HCT116 (cell line): ENCODE results near the gene PLEKHH2. TPM values are rescaled to one million over a fixed set of nuclear protein-coding genes. Genes with fewer than 3 reads are reported as not detected.

ENCODE experiments used
- ATAC-seq: fragments of 200-7000 bp; cut with Tn5 transposase; 2 replicates; pipeline ENCODE4 v1.9.1; 2020; ENCODE audit warnings: mild to moderate bottlenecking, moderate library complexity
- BruUV-seq: library from RNA; stranded (reverse); fragments of 400-500 nt; replicated peaks from 2 replicates; lab custom pipeline; 2021; lab: Mats Ljungman, UMichigan
- CTCF ChIA-PET: fragments of 300-600 bp; sonication (Branson Sonifier 250); formaldehyde crosslinking; loops from one replicate; lab custom pipeline; 2021; ENCODE audit warnings: antibody characterized with exemption; lab: Charles Lee
- POLR2A ChIA-PET: fragments of 300-600, 350-600 bp; sonication (Branson Sonifier 250); formaldehyde crosslinking; loops from one replicate; lab custom pipeline; 2021; ENCODE audit warnings: antibody characterized with exemption; lab: Charles Lee
- RAD21 ChIA-PET, 2 experiments: fragments of 300-600 bp; sonication (Branson Sonifier 250); formaldehyde crosslinking; loops; one replicate each; lab custom pipeline; 2023; ENCODE audit warnings: low total read pairs in 2 of 2; ENCODE audit not compliant: uncharacterized antibody in 2 of 2, unreplicated experiment in 2 of 2, low non-redundant PET in 1 of 2; lab: Charles Lee
- DNase-seq: peaks from one replicate; pipeline ENCODE4 v3.0.0-alpha.2; 2010; ENCODE audit warnings: low read depth, low spot score
- H2AFZ ChIP-seq: fragments of 200-600 bp; shearing (Covaris generic), sonication (generic); 2 replicates; pipeline ENCODE4 v1.6.1; 2017; ENCODE audit warnings: low read depth, mixed run types, mixed read lengths, antibody characterized with exemption, low read length; ENCODE audit not compliant: poor library complexity, severe bottlenecking
- H3K27ac ChIP-seq: 2 replicates; pipeline ENCODE4 v1.5.1; 2012; ENCODE audit warnings: low read depth, low read length
- H3K27me3 ChIP-seq: fragments of 200-600 bp; sonication (generic); 2 replicates; pipeline ENCODE4 v1.6.1; 2016; ENCODE audit warnings: mixed run types, low read length, mixed read lengths; ENCODE audit not compliant: insufficient read depth
- H3K36me3 ChIP-seq, 2 experiments: fragments of 200-500 bp in 1 of 2; fragments of 200-600 bp in 1 of 2; sonication (Bioruptor generic) in 1 of 2; sonication (generic) in 1 of 2; 2 replicates each; pipeline versions ENCODE4 v1.5.1 to v1.6.1; 2014 to 2016; ENCODE audit warnings: low read length in 2 of 2, inconsistent platforms in 1 of 2, mixed read lengths in 1 of 2, mixed run types in 1 of 2; ENCODE audit not compliant: insufficient read depth in 2 of 2, control insufficient read depth in 1 of 2
- H3K4me1 ChIP-seq, 2 experiments: fragments of 200-600 bp in 1 of 2; sonication (generic) in 1 of 2; 2 replicates each; pipeline versions ENCODE4 v1.5.1 to v1.6.1; 2012 to 2017; ENCODE audit warnings: low read length in 2 of 2, inconsistent platforms in 1 of 2, mild to moderate bottlenecking in 1 of 2, mixed read lengths in 1 of 2, mixed run types in 1 of 2, moderate library complexity in 1 of 2; ENCODE audit not compliant: insufficient read depth in 2 of 2, control insufficient read depth in 1 of 2
- H3K4me2 ChIP-seq: fragments of 200-600 bp; sonication (generic); 2 replicates; pipeline ENCODE4 v1.6.1; 2017; ENCODE audit warnings: mixed run types, low read length, mixed read lengths
- H3K4me3 ChIP-seq, 2 experiments: fragments of 200-600 bp in 1 of 2; sonication (generic) in 1 of 2; replicated peaks in 1 of 2; 2 replicates each; pipeline ENCODE4 v1.5.1; 2011 to 2016; ENCODE audit warnings: low read length in 2 of 2, control low read depth in 1 of 2, low read depth in 1 of 2, mild to moderate bottlenecking in 1 of 2, mixed read lengths in 1 of 2, mixed run types in 1 of 2
- H3K79me2 ChIP-seq: fragments of 200-600 bp; sonication (generic); 2 replicates; pipeline ENCODE4 v1.6.1; 2017; ENCODE audit warnings: mild to moderate bottlenecking, mixed run types, low read length, moderate library complexity, mixed read lengths; ENCODE audit not compliant: insufficient read depth
- H3K9ac ChIP-seq: fragments of 200-600 bp; sonication (generic); 2 replicates; pipeline ENCODE4 v1.6.1; 2016; ENCODE audit warnings: low read length, mixed read lengths
- H3K9me2 ChIP-seq: fragments of 200-600 bp; sonication (generic), shearing (Covaris generic); 2 replicates; pipeline ENCODE4 v1.6.1; 2017; ENCODE audit warnings: mixed run types, mild to moderate bottlenecking, moderate library complexity; ENCODE audit not compliant: insufficient read depth
- H3K9me3 ChIP-seq, 2 experiments: fragments of 200-500 bp in 1 of 2; fragments of 200-600 bp in 1 of 2; sonication (Bioruptor generic) in 1 of 2; sonication (generic) in 1 of 2; 2 replicates each; pipeline ENCODE4 v1.6.1; 2014 to 2017; ENCODE audit warnings: low read length in 2 of 2, mixed read lengths in 2 of 2, inconsistent platforms in 1 of 2, low read depth in 1 of 2, mild to moderate bottlenecking in 1 of 2, mixed run types in 1 of 2, moderate library complexity in 1 of 2; ENCODE audit not compliant: control insufficient read depth in 1 of 2, insufficient read depth in 1 of 2
- H4K20me1 ChIP-seq: fragments of 200-600 bp; sonication (generic), shearing (Covaris generic); 2 replicates; pipeline ENCODE4 v1.6.1; 2017; ENCODE audit warnings: mixed run types, mild to moderate bottlenecking, moderate library complexity; ENCODE audit not compliant: insufficient read depth
- CEBPB ChIP-seq: IDR thresholded peaks from 2 replicates; pipeline ENCODE4 v1.6.1; 2012; ENCODE audit warnings: low read depth
- EGR1 ChIP-seq: IDR thresholded peaks from 2 replicates; pipeline ENCODE4 v1.6.1; 2012; ENCODE audit warnings: low read depth
- ELF1 ChIP-seq: IDR thresholded peaks from 2 replicates; pipeline ENCODE4 v1.6.1; 2012; ENCODE audit warnings: low read depth, borderline replicate concordance
- EZH2 ChIP-seq: fragments of 200-600 bp; sonication (generic); IDR thresholded peaks from 2 replicates; pipeline ENCODE4 v1.6.1; 2017; ENCODE audit warnings: antibody characterized with exemption, mixed run types
- EZH2phosphoT487 ChIP-seq: fragments of 200-600 bp; IDR thresholded peaks from 2 replicates; pipeline ENCODE4 v1.6.1; 2018; ENCODE audit warnings: antibody characterized with exemption, borderline replicate concordance
- RAD21 ChIP-seq: IDR thresholded peaks from 2 replicates; pipeline ENCODE4 v1.6.1; 2012; ENCODE audit warnings: low read depth, mild to moderate bottlenecking
- SP1 ChIP-seq: IDR thresholded peaks from 2 replicates; pipeline ENCODE4 v1.6.1; 2012; ENCODE audit warnings: low read depth
- intact Hi-C: fragments of 100-400 bp; cut with micrococcal nuclease; formaldehyde crosslinking; loops from 2 replicates; pipeline ENCODE4 v1.10.0; 2022
- total RNA-seq: library from RNA; stranded (reverse); gene quantifications from one replicate; pipeline ENCODE4 v1.2.1, GENCODE V29; 2021; ENCODE audit not compliant: unreplicated experiment
- TF ChIP-seq, protein P1 (sequence below), 3 experiments: fragments of 200-600 bp in 1 of 3; sonication (generic) in 1 of 3; IDR thresholded peaks in 2 of 3; conservative IDR thresholded peaks in 1 of 3; 2 replicates each; pipeline ENCODE4 v1.5.1; 2012 to 2017; ENCODE audit warnings: low read depth in 2 of 3, low read length in 2 of 3, antibody characterized with exemption in 1 of 3, borderline replicate concordance in 1 of 3, control low read depth in 1 of 3, mild to moderate bottlenecking in 1 of 3, mixed read lengths in 1 of 3, mixed run types in 1 of 3, moderate library complexity in 1 of 3; ENCODE audit not compliant: insufficient read depth in 1 of 3
- TF ChIP-seq, protein P2 (sequence below): IDR thresholded peaks from 2 replicates; pipeline ENCODE4 v1.6.1; 2012
- TF ChIP-seq, protein P3 (sequence below): IDR thresholded peaks from 2 replicates; pipeline ENCODE4 v1.6.1; 2012

PLEKHH2 gene
- total RNA-seq, 1 experiment from 2014 or later: 7.8 TPM

DNA sequence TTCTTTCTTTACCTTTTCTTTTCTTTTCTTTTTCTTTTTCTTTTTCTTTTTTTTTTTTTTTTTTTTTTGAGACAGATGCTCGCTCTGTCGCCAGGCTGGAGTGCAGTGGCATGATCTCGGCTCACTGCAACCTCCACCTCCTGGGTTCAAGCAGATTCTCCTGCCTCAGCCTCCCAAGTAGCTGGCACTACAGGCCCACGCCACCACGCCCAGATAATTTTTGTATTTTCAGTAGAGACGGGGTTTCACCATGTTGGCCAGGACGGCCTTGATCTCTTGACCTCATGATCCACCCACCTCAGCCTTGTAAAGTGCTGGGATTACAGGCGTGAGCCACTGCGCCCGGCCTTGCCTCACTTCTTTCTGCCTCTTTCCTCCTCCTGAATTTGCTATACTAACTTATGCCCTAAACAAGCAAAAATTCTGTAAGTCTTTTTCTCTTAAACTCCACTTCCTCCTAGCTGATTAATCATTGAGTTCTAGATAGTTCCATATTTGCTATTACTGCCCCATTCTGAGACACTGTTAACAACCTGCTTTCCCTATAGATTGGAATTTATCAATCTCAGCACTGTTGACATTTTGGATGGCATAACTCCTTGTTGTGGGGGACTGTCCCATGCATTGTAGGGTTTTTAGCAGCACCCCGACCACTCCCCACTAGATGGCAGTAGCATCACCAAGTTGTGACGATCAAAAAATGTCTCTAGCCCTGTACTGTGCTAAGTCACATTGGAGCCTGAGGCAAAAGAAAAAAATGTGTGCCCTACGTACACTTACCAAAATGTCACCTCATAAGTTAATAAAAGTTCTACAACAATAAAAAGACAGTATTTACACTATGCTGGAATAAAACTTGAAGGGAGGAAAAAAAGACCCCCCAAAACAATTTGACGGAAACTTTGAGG, 24.8 kb upstream of the PLEKHH2 start:
- no peak overlapping the region for H3K27ac ChIP-seq
- no peak overlapping the region for H3K4me2 ChIP-seq
- no peaks in the 10 kb centered on the region for H3K36me3 ChIP-seq
- H3K4me3 ChIP-seq: no peak overlapping the region
- H3K9ac ChIP-seq: no peak overlapping the region
- peak; percentile 94 for ATAC-seq
- H3K9me3 ChIP-seq: no peaks in the 10 kb centered on the region
- intact Hi-C loops: loop anchor here (5.0 to 10.0 kb wide), 2 partner anchors 263 to 1345 kb away; no protein-coding TSS in a partner anchor
- H3K79me2 ChIP-seq: no peaks in the 10 kb centered on the region
- peak overlapping the region; percentile 37 for H2AFZ ChIP-seq
- RAD21 ChIA-PET: no interaction called here
- peak; percentile 74 for DNase-seq
- no peaks in the 10 kb centered on the region for H4K20me1 ChIP-seq
- no peaks in the 10 kb centered on the region for H3K27me3 ChIP-seq
- CTCF ChIA-PET: interaction anchor here (0.9 to 1.8 kb wide), 3 partner anchors 13 to 24 kb away, joined by 3 to 5 read pairs (median 3); partner anchors contain the start of gene THADA
- H3K9me2 ChIP-seq: no peaks in the 10 kb centered on the region
- POLR2A ChIA-PET: no interaction called here
- H3K4me1 ChIP-seq: no peaks in the 10 kb centered on the region
- no TSS peak for BruUV-seq
- TF ChIP-seq EZH2phosphoT487 (no peak), RAD21 (peak; percentile 81)
- TF ChIP-seq, protein P1, sequence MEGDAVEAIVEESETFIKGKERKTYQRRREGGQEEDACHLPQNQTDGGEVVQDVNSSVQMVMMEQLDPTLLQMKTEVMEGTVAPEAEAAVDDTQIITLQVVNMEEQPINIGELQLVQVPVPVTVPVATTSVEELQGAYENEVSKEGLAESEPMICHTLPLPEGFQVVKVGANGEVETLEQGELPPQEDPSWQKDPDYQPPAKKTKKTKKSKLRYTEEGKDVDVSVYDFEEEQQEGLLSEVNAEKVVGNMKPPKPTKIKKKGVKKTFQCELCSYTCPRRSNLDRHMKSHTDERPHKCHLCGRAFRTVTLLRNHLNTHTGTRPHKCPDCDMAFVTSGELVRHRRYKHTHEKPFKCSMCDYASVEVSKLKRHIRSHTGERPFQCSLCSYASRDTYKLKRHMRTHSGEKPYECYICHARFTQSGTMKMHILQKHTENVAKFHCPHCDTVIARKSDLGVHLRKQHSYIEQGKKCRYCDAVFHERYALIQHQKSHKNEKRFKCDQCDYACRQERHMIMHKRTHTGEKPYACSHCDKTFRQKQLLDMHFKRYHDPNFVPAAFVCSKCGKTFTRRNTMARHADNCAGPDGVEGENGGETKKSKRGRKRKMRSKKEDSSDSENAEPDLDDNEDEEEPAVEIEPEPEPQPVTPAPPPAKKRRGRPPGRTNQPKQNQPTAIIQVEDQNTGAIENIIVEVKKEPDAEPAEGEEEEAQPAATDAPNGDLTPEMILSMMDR (IDR thresholded peaks at IDR 0.05 in 2 of 3, conservative IDR thresholded peaks at IDR 0.05 in 1 of 3; ENCODE audit: borderline replicate concordance in 1 of 3, insufficient read depth in 1 of 3, low read depth in 2 of 3, low read length in 2 of 3): peak; percentile 54 to 92 (median 92); a peak in 5 of 6 replicates

DNA sequence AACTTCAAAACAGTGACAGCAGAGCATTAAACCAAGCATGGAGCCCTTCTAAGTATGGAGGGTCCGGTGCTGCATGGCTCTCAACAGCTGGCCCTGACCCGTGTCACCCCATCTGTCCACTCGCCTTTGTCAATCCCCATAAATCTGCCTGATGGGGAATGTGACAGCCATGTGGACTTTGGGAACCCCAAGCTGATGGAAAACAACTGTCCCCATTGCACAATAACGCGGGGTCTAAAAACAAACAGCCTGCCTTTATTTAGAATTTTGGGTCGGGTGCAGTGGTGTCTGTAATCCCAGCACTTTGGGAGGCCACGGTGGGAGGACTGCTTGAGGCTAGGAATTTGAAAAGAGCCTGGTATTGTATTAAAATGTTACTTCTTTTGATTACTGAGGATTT, 24.1 kb upstream of the PLEKHH2 start:
- ChIA-PET RAD21 (no interaction called here), CTCF (interaction anchor here (1.8 kb wide), 1 partner anchor 17 kb away, joined by 5 read pairs; the partner anchor contains the start of gene THADA), POLR2A (no interaction called here)
- Histone ChIP-seq H3K9me3 (no peaks in the 10 kb centered on the region), H3K9me2 (no peaks in the 10 kb centered on the region), H3K27ac (no peak overlapping the region), H3K36me3 (no peaks in the 10 kb centered on the region), H4K20me1 (no peaks in the 10 kb centered on the region), H3K79me2 (no peaks in the 10 kb centered on the region), H3K9ac (no peak overlapping the region), H3K27me3 (no peaks in the 10 kb centered on the region), H3K4me3 (no peak overlapping the region), H3K4me2 (no peak overlapping the region), H3K4me1 (no peaks in the 10 kb centered on the region), H2AFZ (peak overlapping the region; percentile 37)
- no TSS peak for BruUV-seq
- intact Hi-C loops: loop anchor here (5.0 to 10.0 kb wide), 2 partner anchors 262 to 1344 kb away; no protein-coding TSS in a partner anchor
- ATAC-seq (no peak), DNase-seq (no peak)
- TF ChIP-seq EZH2 (no peak), CEBPB (no peak), RAD21 (no peak), EGR1 (no peak), ELF1 (no peak), SP1 (no peak)
- TF ChIP-seq, protein P1 (IDR thresholded peaks at IDR 0.05 in 2 of 3, conservative IDR thresholded peaks at IDR 0.05 in 1 of 3; ENCODE audit: borderline replicate concordance in 1 of 3, insufficient read depth in 1 of 3, low read depth in 2 of 3, low read length in 2 of 3): no peak
- TF ChIP-seq, protein P2, sequence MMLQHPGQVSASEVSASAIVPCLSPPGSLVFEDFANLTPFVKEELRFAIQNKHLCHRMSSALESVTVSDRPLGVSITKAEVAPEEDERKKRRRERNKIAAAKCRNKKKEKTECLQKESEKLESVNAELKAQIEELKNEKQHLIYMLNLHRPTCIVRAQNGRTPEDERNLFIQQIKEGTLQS: no peak
- TF ChIP-seq, protein P3, sequence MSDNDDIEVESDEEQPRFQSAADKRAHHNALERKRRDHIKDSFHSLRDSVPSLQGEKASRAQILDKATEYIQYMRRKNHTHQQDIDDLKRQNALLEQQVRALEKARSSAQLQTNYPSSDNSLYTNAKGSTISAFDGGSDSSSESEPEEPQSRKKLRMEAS: no peak
